ENCODE data around the gene NISCH.

DNA sequence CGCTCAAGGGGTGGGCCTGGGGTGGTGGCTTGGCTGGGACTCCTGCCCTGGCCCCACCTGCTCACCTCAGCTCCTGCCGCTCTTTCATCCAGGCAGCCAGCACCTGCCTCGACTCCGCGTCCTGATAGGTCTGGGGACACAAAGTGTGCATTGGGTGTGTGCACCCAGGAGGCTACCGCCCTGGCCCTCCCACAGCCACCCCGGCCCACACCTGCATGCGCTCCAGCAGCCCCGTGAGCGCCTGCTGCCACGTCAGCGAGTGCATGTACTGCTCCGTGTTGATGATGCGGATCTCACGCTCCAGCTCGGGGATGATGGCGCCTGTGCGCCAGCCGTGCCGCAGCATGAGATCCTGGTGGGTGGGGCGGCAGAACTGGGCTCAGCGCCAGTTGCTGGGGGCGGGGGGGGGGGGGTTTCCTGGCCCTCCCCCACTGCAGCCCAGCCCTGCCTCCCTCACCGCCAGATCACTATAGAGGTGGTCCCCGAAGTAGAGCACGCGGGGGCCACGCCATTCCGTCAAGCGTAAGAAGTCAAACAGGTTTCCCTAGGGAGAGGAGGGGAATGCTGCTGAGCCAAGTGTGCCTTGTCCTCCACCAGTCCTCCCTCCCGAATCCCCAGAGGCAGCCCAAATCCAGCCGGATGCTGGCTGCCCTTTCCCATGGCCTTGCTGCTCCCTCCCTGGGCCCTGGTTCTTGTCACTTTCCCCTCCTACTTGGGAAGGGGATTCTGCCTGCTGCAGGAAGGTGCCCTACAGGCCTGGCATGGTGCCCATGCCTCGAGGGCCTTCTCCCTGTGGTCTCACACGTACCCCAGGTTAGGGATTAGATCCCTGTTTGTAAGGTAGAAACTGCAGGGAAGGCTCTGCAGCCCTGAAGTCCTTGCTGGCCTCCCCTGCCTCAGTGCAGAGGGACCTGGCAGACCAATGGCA lies 69.6 kb downstream of the NISCH start:
- no peak for TF ChIP-seq EZH2phosphoT487 (IDR thresholded peaks at IDR 0.05; ENCODE audit: borderline replicate concordance, low read length)
- TF ChIP-seq, protein P1, sequence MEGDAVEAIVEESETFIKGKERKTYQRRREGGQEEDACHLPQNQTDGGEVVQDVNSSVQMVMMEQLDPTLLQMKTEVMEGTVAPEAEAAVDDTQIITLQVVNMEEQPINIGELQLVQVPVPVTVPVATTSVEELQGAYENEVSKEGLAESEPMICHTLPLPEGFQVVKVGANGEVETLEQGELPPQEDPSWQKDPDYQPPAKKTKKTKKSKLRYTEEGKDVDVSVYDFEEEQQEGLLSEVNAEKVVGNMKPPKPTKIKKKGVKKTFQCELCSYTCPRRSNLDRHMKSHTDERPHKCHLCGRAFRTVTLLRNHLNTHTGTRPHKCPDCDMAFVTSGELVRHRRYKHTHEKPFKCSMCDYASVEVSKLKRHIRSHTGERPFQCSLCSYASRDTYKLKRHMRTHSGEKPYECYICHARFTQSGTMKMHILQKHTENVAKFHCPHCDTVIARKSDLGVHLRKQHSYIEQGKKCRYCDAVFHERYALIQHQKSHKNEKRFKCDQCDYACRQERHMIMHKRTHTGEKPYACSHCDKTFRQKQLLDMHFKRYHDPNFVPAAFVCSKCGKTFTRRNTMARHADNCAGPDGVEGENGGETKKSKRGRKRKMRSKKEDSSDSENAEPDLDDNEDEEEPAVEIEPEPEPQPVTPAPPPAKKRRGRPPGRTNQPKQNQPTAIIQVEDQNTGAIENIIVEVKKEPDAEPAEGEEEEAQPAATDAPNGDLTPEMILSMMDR (IDR thresholded peaks at IDR 0.05; ENCODE audit: low read depth, low read length, poor library complexity, severe bottlenecking): no peak

All from DOHH2 (cell line).